NCI-H187 treated with DMSO at 0.1 percent for 48 hours (cell line): Measurements from ENCODE around the gene NAA60.
"Not testable (repeated sequence)": the region's sequence is repeated elsewhere in the genome, so short reads cannot be mapped to it uniquely, and the experiment has no call there.

Source experiments
- DNase-seq: peaks from one replicate; lab custom pipeline; 2025; lab: John Stamatoyannopoulos, UW

NAA60 gene

GRCh38 chr16:3484318-3485096, 41.0 kb downstream of the NAA60 start:
- DNase-seq, result no peak

- no peak for DNase-seq
Observed at GRCh38 chr16:3485097-3485745, 41.7 kb downstream of the NAA60 start.

- no peak for DNase-seq
Observed at GRCh38 chr16:3485821-3486505, 42.5 kb downstream of the NAA60 start.

GRCh38 chr16:3486506-3487215, 43.2 kb downstream of the NAA60 start:
- DNase-seq, result no peak

- no peak for DNase-seq
Observed at GRCh38 chr16:3487521-3488410, 44.3 kb downstream of the NAA60 start.

- no peak for DNase-seq
Observed at GRCh38 chr16:3488801-3489200, 45.3 kb downstream of the NAA60 start.

GRCh38 chr16:3490911-3491629, 47.6 kb downstream of the NAA60 start:
- DNase-seq, result no peak

- no peak for DNase-seq
Observed at GRCh38 chr16:3492356-3492755, 48.9 kb downstream of the NAA60 start.

- no peak for DNase-seq
Observed at GRCh38 chr16:3494386-3494973, 51.0 kb downstream of the NAA60 start.

- no peak for DNase-seq
Observed at GRCh38 chr16:3495176-3495575, 51.7 kb downstream of the NAA60 start, which contains the start of gene C16orf90. TSS of gene C16orf90 (minus strand) at chr16:3495489. CDS start at chr16:3495421, 68 bp downstream.

- no peak for DNase-seq
Observed at GRCh38 chr16:3496386-3496785, 52.9 kb downstream of the NAA60 start.

- no peak for DNase-seq
Observed at GRCh38 chr16:3497771-3498170, 54.3 kb downstream of the NAA60 start.

- DNase-seq, result no peak
Observed at GRCh38 chr16:3498988-3499387, 55.5 kb downstream of the NAA60 start.

- not testable (repeated sequence) for DNase-seq
Observed at GRCh38 chr16:3501412-3501761, 57.9 kb downstream of the NAA60 start.

GRCh38 chr16:3501783-3502400, 58.4 kb downstream of the NAA60 start:
- no peak for DNase-seq

- no peak for DNase-seq
Observed at GRCh38 chr16:3503523-3503922, 60.0 kb downstream of the NAA60 start.

- DNase-seq, result no peak
Observed at GRCh38 chr16:3508736-3509135, 65.3 kb downstream of the NAA60 start.

GRCh38 chr16:3509470-3509928, 66.0 kb downstream of the NAA60 start:
- no peak for DNase-seq

- DNase-seq, result no peak
Observed at GRCh38 chr16:3510416-3510815, 66.9 kb downstream of the NAA60 start.
